GM18907 (cell line): ENCODE measurements around the gene ATG14.
"Not testable (repeated sequence)": the region's sequence is repeated elsewhere in the genome, so short reads cannot be mapped to it uniquely, and the experiment has no call there.

ENCODE experiments used
- ATAC-seq: cut with Tn5 transposase; IDR thresholded peaks from one replicate; pipeline ENCODE4 v1.9.1; 2021; ENCODE audit warnings: mild to moderate bottlenecking, moderate library complexity; ENCODE audit not compliant: unreplicated experiment

Gene ATG14

GRCh38 chr14:55434805-55435174, 23.2 kb upstream of the ATG14 start:
- no peak for ATAC-seq

GRCh38 chr14:55433880-55434804, 22.5 kb upstream of the ATG14 start:
- ATAC-seq: no peak

- no peak for ATAC-seq
Measured at GRCh38 chr14:55432628-55433027, 21.0 kb upstream of the ATG14 start.

- peak; percentile 58 for ATAC-seq
Measured at GRCh38 chr14:55430024-55430690, 18.5 kb upstream of the ATG14 start.

- ATAC-seq: no peak
Measured at GRCh38 chr14:55427439-55427838, 15.8 kb upstream of the ATG14 start.

- no peak for ATAC-seq
Measured at GRCh38 chr14:55426891-55427290, 15.3 kb upstream of the ATG14 start.

GRCh38 chr14:55425091-55425490, 13.5 kb upstream of the ATG14 start:
- ATAC-seq: no peak

GRCh38 chr14:55423969-55424368, 12.3 kb upstream of the ATG14 start:
- no peak for ATAC-seq

- ATAC-seq: not testable (repeated sequence)
Measured at GRCh38 chr14:55422338-55422737, 10.7 kb upstream of the ATG14 start.

- ATAC-seq: no peak
Measured at GRCh38 chr14:55419663-55420062, 8.0 kb upstream of the ATG14 start.

GRCh38 chr14:55418411-55418810, 6.8 kb upstream of the ATG14 start:
- no peak for ATAC-seq

GRCh38 chr14:55417955-55418354, 6.3 kb upstream of the ATG14 start:
- no peak for ATAC-seq

- no peak for ATAC-seq
Measured at GRCh38 chr14:55416866-55417265, 5.2 kb upstream of the ATG14 start.

GRCh38 chr14:55414551-55414950, 2.9 kb upstream of the ATG14 start:
- ATAC-seq: no peak

GRCh38 chr14:55412676-55413075, 1.0 kb upstream of the ATG14 start:
- ATAC-seq: no peak

GRCh38 chr14:55410876-55411275, 754 bp downstream of the ATG14 start:
- ATAC-seq: no peak

- ATAC-seq: no peak
Measured at GRCh38 chr14:55404173-55404854, 7.3 kb downstream of the ATG14 start.

GRCh38 chr14:55401751-55402150, 9.9 kb downstream of the ATG14 start:
- no peak for ATAC-seq

- ATAC-seq: no peak
Measured at GRCh38 chr14:55399852-55400251, 11.8 kb downstream of the ATG14 start.

- ATAC-seq: no peak
Measured at GRCh38 chr14:55399183-55399582, 12.4 kb downstream of the ATG14 start.

GRCh38 chr14:55398679-55399078, 13.0 kb downstream of the ATG14 start:
- ATAC-seq: no peak

GRCh38 chr14:55389330-55389729, 22.3 kb downstream of the ATG14 start:
- no peak for ATAC-seq
